HCT116 (cell line): ENCODE data around the gene NKX6-2. TPM values are rescaled to one million over a fixed set of nuclear protein-coding genes. Genes with fewer than 3 reads are reported as not detected.

Experiments used
- ATAC-seq: fragments of 200-7000 bp; cut with Tn5 transposase; 2 replicates; pipeline ENCODE4 v1.9.1; 2020; ENCODE audit warnings: mild to moderate bottlenecking, moderate library complexity
- BruUV-seq: library from RNA; stranded (reverse); fragments of 400-500 nt; replicated peaks from 2 replicates; lab custom pipeline; 2021; lab: Mats Ljungman, UMichigan
- CTCF ChIA-PET: fragments of 300-600 bp; sonication (Branson Sonifier 250); formaldehyde crosslinking; loops from one replicate; lab custom pipeline; 2021; ENCODE audit warnings: antibody characterized with exemption; lab: Charles Lee
- POLR2A ChIA-PET: fragments of 300-600, 350-600 bp; sonication (Branson Sonifier 250); formaldehyde crosslinking; loops from one replicate; lab custom pipeline; 2021; ENCODE audit warnings: antibody characterized with exemption; lab: Charles Lee
- RAD21 ChIA-PET, 2 experiments: fragments of 300-600 bp; sonication (Branson Sonifier 250); formaldehyde crosslinking; loops; one replicate each; lab custom pipeline; 2023; ENCODE audit warnings: low total read pairs in 2 of 2; ENCODE audit not compliant: uncharacterized antibody in 2 of 2, unreplicated experiment in 2 of 2, low non-redundant PET in 1 of 2; lab: Charles Lee
- DNase-seq: peaks from one replicate; pipeline ENCODE4 v3.0.0-alpha.2; 2010; ENCODE audit warnings: low read depth, low spot score
- H2AFZ ChIP-seq: fragments of 200-600 bp; shearing (Covaris generic), sonication (generic); 2 replicates; pipeline ENCODE4 v1.6.1; 2017; ENCODE audit warnings: low read depth, mixed run types, mixed read lengths, antibody characterized with exemption, low read length; ENCODE audit not compliant: poor library complexity, severe bottlenecking
- H3K27ac ChIP-seq: 2 replicates; pipeline ENCODE4 v1.5.1; 2012; ENCODE audit warnings: low read depth, low read length
- H3K27me3 ChIP-seq: fragments of 200-600 bp; sonication (generic); 2 replicates; pipeline ENCODE4 v1.6.1; 2016; ENCODE audit warnings: mixed run types, low read length, mixed read lengths; ENCODE audit not compliant: insufficient read depth
- H3K36me3 ChIP-seq, 2 experiments: fragments of 200-500 bp in 1 of 2; fragments of 200-600 bp in 1 of 2; sonication (Bioruptor generic) in 1 of 2; sonication (generic) in 1 of 2; 2 replicates each; pipeline versions ENCODE4 v1.5.1 to v1.6.1; 2014 to 2016; ENCODE audit warnings: low read length in 2 of 2, inconsistent platforms in 1 of 2, mixed read lengths in 1 of 2, mixed run types in 1 of 2; ENCODE audit not compliant: insufficient read depth in 2 of 2, control insufficient read depth in 1 of 2
- H3K4me1 ChIP-seq, 2 experiments: fragments of 200-600 bp in 1 of 2; sonication (generic) in 1 of 2; 2 replicates each; pipeline versions ENCODE4 v1.5.1 to v1.6.1; 2012 to 2017; ENCODE audit warnings: low read length in 2 of 2, inconsistent platforms in 1 of 2, mild to moderate bottlenecking in 1 of 2, mixed read lengths in 1 of 2, mixed run types in 1 of 2, moderate library complexity in 1 of 2; ENCODE audit not compliant: insufficient read depth in 2 of 2, control insufficient read depth in 1 of 2
- H3K4me2 ChIP-seq: fragments of 200-600 bp; sonication (generic); 2 replicates; pipeline ENCODE4 v1.6.1; 2017; ENCODE audit warnings: mixed run types, low read length, mixed read lengths
- H3K4me3 ChIP-seq, 2 experiments: fragments of 200-600 bp in 1 of 2; sonication (generic) in 1 of 2; replicated peaks in 1 of 2; 2 replicates each; pipeline ENCODE4 v1.5.1; 2011 to 2016; ENCODE audit warnings: low read length in 2 of 2, control low read depth in 1 of 2, low read depth in 1 of 2, mild to moderate bottlenecking in 1 of 2, mixed read lengths in 1 of 2, mixed run types in 1 of 2
- H3K79me2 ChIP-seq: fragments of 200-600 bp; sonication (generic); 2 replicates; pipeline ENCODE4 v1.6.1; 2017; ENCODE audit warnings: mild to moderate bottlenecking, mixed run types, low read length, moderate library complexity, mixed read lengths; ENCODE audit not compliant: insufficient read depth
- H3K9ac ChIP-seq: fragments of 200-600 bp; sonication (generic); 2 replicates; pipeline ENCODE4 v1.6.1; 2016; ENCODE audit warnings: low read length, mixed read lengths
- H3K9me2 ChIP-seq: fragments of 200-600 bp; sonication (generic), shearing (Covaris generic); 2 replicates; pipeline ENCODE4 v1.6.1; 2017; ENCODE audit warnings: mixed run types, mild to moderate bottlenecking, moderate library complexity; ENCODE audit not compliant: insufficient read depth
- H3K9me3 ChIP-seq, 2 experiments: fragments of 200-500 bp in 1 of 2; fragments of 200-600 bp in 1 of 2; sonication (Bioruptor generic) in 1 of 2; sonication (generic) in 1 of 2; 2 replicates each; pipeline ENCODE4 v1.6.1; 2014 to 2017; ENCODE audit warnings: low read length in 2 of 2, mixed read lengths in 2 of 2, inconsistent platforms in 1 of 2, low read depth in 1 of 2, mild to moderate bottlenecking in 1 of 2, mixed run types in 1 of 2, moderate library complexity in 1 of 2; ENCODE audit not compliant: control insufficient read depth in 1 of 2, insufficient read depth in 1 of 2
- H4K20me1 ChIP-seq: fragments of 200-600 bp; sonication (generic), shearing (Covaris generic); 2 replicates; pipeline ENCODE4 v1.6.1; 2017; ENCODE audit warnings: mixed run types, mild to moderate bottlenecking, moderate library complexity; ENCODE audit not compliant: insufficient read depth
- CEBPB ChIP-seq: IDR thresholded peaks from 2 replicates; pipeline ENCODE4 v1.6.1; 2012; ENCODE audit warnings: low read depth
- CTCF ChIP-seq, 3 experiments: fragments of 200-600 bp in 1 of 3; sonication (generic) in 1 of 3; IDR thresholded peaks in 2 of 3; conservative IDR thresholded peaks in 1 of 3; 2 replicates each; pipeline ENCODE4 v1.5.1; 2012 to 2017; ENCODE audit warnings: low read depth in 2 of 3, low read length in 2 of 3, antibody characterized with exemption in 1 of 3, borderline replicate concordance in 1 of 3, control low read depth in 1 of 3, mild to moderate bottlenecking in 1 of 3, mixed read lengths in 1 of 3, mixed run types in 1 of 3, moderate library complexity in 1 of 3; ENCODE audit not compliant: insufficient read depth in 1 of 3
- EZH2 ChIP-seq: fragments of 200-600 bp; sonication (generic); IDR thresholded peaks from 2 replicates; pipeline ENCODE4 v1.6.1; 2017; ENCODE audit warnings: antibody characterized with exemption, mixed run types
- EZH2phosphoT487 ChIP-seq: fragments of 200-600 bp; IDR thresholded peaks from 2 replicates; pipeline ENCODE4 v1.6.1; 2018; ENCODE audit warnings: antibody characterized with exemption, borderline replicate concordance
- FOSL1 ChIP-seq: IDR thresholded peaks from 2 replicates; pipeline ENCODE4 v1.6.1; 2012; ENCODE audit warnings: low read depth
- MAX ChIP-seq: IDR thresholded peaks from 2 replicates; pipeline ENCODE4 v1.6.1; 2012
- POLR2A ChIP-seq: IDR thresholded peaks from 2 replicates; pipeline ENCODE4 v1.7.0; 2011; ENCODE audit warnings: borderline replicate concordance; ENCODE audit not compliant: insufficient read depth, insufficient read length; ENCODE audit errors: extremely low read depth
- POLR2AphosphoS5 ChIP-seq: IDR thresholded peaks from 2 replicates; pipeline ENCODE4 v1.6.1; 2011; ENCODE audit warnings: mild to moderate bottlenecking, low read depth, low read length, moderate library complexity
- RAD21 ChIP-seq: IDR thresholded peaks from 2 replicates; pipeline ENCODE4 v1.6.1; 2012; ENCODE audit warnings: low read depth, mild to moderate bottlenecking
- REST ChIP-seq: IDR thresholded peaks from 2 replicates; pipeline ENCODE4 v1.6.1; 2012; ENCODE audit warnings: low read depth
- SIN3A ChIP-seq: IDR thresholded peaks from 2 replicates; pipeline ENCODE4 v1.6.1; 2012; ENCODE audit warnings: low read depth
- SP1 ChIP-seq: IDR thresholded peaks from 2 replicates; pipeline ENCODE4 v1.6.1; 2012; ENCODE audit warnings: low read depth
- SRF ChIP-seq: IDR thresholded peaks from 2 replicates; pipeline ENCODE4 v1.6.1; 2012; ENCODE audit warnings: low read depth
- TCF7L2 ChIP-seq: IDR thresholded peaks from 2 replicates; pipeline ENCODE4 v1.7.0; 2011; ENCODE audit warnings: borderline replicate concordance, inconsistent platforms; ENCODE audit not compliant: insufficient read depth, insufficient read length; ENCODE audit errors: extremely low read depth
- YY1 ChIP-seq: IDR thresholded peaks from 2 replicates; pipeline ENCODE4 v1.6.1; 2011; ENCODE audit warnings: low read length, low read depth, moderate library complexity, mild to moderate bottlenecking; ENCODE audit not compliant: insufficient replicate concordance; ENCODE audit errors: extremely low read depth
- ZFX ChIP-seq: fragments of 450-650 bp; IDR thresholded peaks from 2 replicates; pipeline ENCODE4 v1.6.1; 2017
- ZNF274 ChIP-seq: fragments of 200-500 bp; sonication (Bioruptor generic); IDR thresholded peaks from 2 replicates; pipeline ENCODE4 v1.6.1; 2014; ENCODE audit warnings: mild to moderate bottlenecking, low read depth, low read length, inconsistent platforms
- intact Hi-C: fragments of 100-400 bp; cut with micrococcal nuclease; formaldehyde crosslinking; loops from 2 replicates; pipeline ENCODE4 v1.10.0; 2022
- total RNA-seq: library from RNA; stranded (reverse); gene quantifications from one replicate; pipeline ENCODE4 v1.2.1, GENCODE V29; 2021; ENCODE audit not compliant: unreplicated experiment

Gene NKX6-2
- total RNA-seq, 1 experiment from 2014 or later, result not detected

GRCh38 chr10:132742167-132742836, 43.6 kb downstream of the NKX6-2 start:
- CTCF ChIA-PET, result no interaction called here
- no TSS peak for BruUV-seq

More at GRCh38 chr10:132742167-132742836, 43.6 kb downstream of the NKX6-2 start:
- no peaks in the 10 kb centered on the region for H3K9me3 ChIP-seq
- no peak for ATAC-seq
- H3K9ac ChIP-seq, result no peak overlapping the region
- intact Hi-C loops, result no loop called here
- no peak overlapping the region for H2AFZ ChIP-seq
- H3K4me1 ChIP-seq, result no peaks in the 10 kb centered on the region
- H4K20me1 ChIP-seq, result no peaks in the 10 kb centered on the region
- RAD21 ChIA-PET, result no interaction called here
- no peaks in the 10 kb centered on the region for H3K27me3 ChIP-seq
- H3K27ac ChIP-seq, result no peak overlapping the region
- no peaks in the 10 kb centered on the region for H3K36me3 ChIP-seq
- no peak overlapping the region for H3K4me2 ChIP-seq
- DNase-seq, result no peak
- no peak for TF ChIP-seq MAX
- TF ChIP-seq EZH2, result no peak
- no peak for TF ChIP-seq SP1
- TF ChIP-seq POLR2A, result no peak
- TF ChIP-seq EZH2phosphoT487, result no peak
- no peak for TF ChIP-seq RAD21
- TF ChIP-seq SRF, result no peak
- TF ChIP-seq CTCF (IDR thresholded peaks at IDR 0.05 in 2 of 3, conservative IDR thresholded peaks at IDR 0.05 in 1 of 3; ENCODE audit: borderline replicate concordance in 1 of 3, insufficient read depth in 1 of 3, low read depth in 2 of 3, low read length in 2 of 3), result no peak
- no peak for TF ChIP-seq YY1
- no peak for TF ChIP-seq CEBPB
- no peak for TF ChIP-seq ZNF274
- TF ChIP-seq SIN3A, result no peak
- no peak for TF ChIP-seq FOSL1
- no peak for TF ChIP-seq ZFX
- TF ChIP-seq TCF7L2, result no peak
- TF ChIP-seq POLR2AphosphoS5, result no peak
- no peak for TF ChIP-seq REST
- TF ChIP-seq, all 23 proteins: peak for 0
- Histone ChIP-seq H3K4me3 (no peak overlapping the region), H3K79me2 (no peaks in the 10 kb centered on the region), H3K9me2 (no peaks in the 10 kb centered on the region)
- POLR2A ChIA-PET, result no interaction called here
